ENCODE data around the gene P2RY8. TPM values are rescaled to one million over a fixed set of nuclear protein-coding genes. Genes with fewer than 3 reads are reported as not detected.
"Not testable (repeated sequence)": the region's sequence is repeated elsewhere in the genome, so short reads cannot be mapped to it uniquely, and the experiment has no call there.

P2RY8 gene
- total and polyA plus RNA-seq, 4 experiments from 2014 or later, result 194 to 261 (median 195) TPM

DNA sequence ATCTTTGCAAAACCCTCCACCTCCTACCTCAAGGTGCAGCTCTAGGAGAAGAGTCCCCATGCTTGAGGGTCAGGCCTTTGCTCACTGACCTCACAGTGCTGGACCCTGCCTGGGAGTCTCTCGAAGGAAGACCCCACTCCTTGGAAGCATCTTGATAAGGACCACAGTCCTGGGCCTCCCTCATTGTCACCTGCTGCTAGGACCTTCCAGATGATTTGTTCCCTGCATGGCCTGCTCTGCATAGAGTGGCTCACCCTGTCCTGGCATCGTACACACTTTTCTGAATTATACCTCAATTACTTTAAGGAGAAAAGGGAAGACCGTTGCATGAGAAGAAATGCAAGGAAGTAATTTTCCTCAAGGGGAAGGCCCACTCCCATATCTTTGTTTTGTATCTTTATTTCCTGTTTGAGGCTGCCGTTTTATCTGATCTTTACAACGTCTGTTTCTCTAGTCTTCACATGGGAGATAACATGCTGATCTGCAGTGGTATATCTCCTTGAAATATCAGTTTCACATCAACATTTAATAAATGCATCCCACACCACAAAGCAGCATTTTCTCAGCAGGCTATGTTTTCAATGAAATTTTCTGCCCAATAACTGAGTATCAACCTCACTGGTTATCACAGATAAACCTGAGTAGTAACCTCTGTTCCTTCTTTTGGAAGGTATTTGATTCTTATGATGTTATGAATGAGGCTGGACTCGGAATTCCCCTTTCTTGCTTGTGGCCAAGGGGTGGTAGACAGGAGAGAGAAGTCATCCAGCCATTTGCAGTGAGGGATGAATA, 39.4 kb upstream of the P2RY8 start:
- peaks cover 8 to 21% (median 10%) of the 10 kb centered on the region in 4 donors for H3K4me1 Mint-ChIP-seq
- Histone ChIP-seq H3K27me3 (ENCODE audit: insufficient read depth, low read length) (no peaks in the 10 kb centered on the region), H3K4me3 (ENCODE audit: low read length in 2 of 2) (no peak overlapping the region), H3K9me3 (ENCODE audit: control insufficient read depth in 1 of 2, low read length in 2 of 2) (no peaks in the 10 kb centered on the region), H3K4me1 (ENCODE audit: insufficient read depth, low read length) (peaks cover 69% of the 10 kb centered on the region), H3K27ac (ENCODE audit: low read depth, low read length) (peak overlapping the region; percentile 28), H3K36me3 (ENCODE audit: insufficient read depth, low read length) (no peaks in the 10 kb centered on the region)
- intact Hi-C loops (cut with micrococcal nuclease), result no loop called here
- H3K36me3 Mint-ChIP-seq, result no peaks in the 10 kb centered on the region
- peak; percentile 29 to 63 (median 49) for DNase-seq
- ChIA-PET POLR2A (ENCODE audit: partially characterized antibody) (no interaction called here), CTCF (ENCODE audit: partially characterized antibody) (no interaction called here)
- H3K27ac Mint-ChIP-seq, result no peak overlapping the region
- no peaks in the 10 kb centered on the region for H3K9me3 Mint-ChIP-seq
- no peaks in the 10 kb centered on the region for H3K27me3 Mint-ChIP-seq
- no peak overlapping the region for H3K4me3 Mint-ChIP-seq

GRCh38 chrX:1574181-1574580, 37.2 kb upstream of the P2RY8 start:
- H3K4me3 ChIP-seq (ENCODE audit: low read length in 2 of 2); H3K9me3 ChIP-seq (ENCODE audit: control insufficient read depth in 1 of 2, low read length in 2 of 2); H3K27me3 ChIP-seq (ENCODE audit: insufficient read depth, low read length); CTCF ChIA-PET (ENCODE audit: partially characterized antibody); DNase-seq; POLR2A ChIA-PET (ENCODE audit: partially characterized antibody); H3K27me3 Mint-ChIP-seq; intact Hi-C loops (cut with micrococcal nuclease); H3K36me3 Mint-ChIP-seq; H3K9me3 Mint-ChIP-seq; H3K36me3 ChIP-seq (ENCODE audit: insufficient read depth, low read length); H3K4me3 Mint-ChIP-seq; H3K27ac ChIP-seq (ENCODE audit: low read depth, low read length); H3K27ac Mint-ChIP-seq: not testable (repeated sequence)
- H3K4me1 Mint-ChIP-seq, result peaks cover 14 to 34% (median 20%) of the 10 kb centered on the region in 4 donors
- H3K4me1 ChIP-seq (ENCODE audit: insufficient read depth, low read length), result peaks cover 73% of the 10 kb centered on the region

- Histone ChIP-seq H3K9me3 (ENCODE audit: control insufficient read depth in 1 of 2, low read length in 2 of 2) (no peaks in the 10 kb centered on the region), H3K4me1 (ENCODE audit: insufficient read depth, low read length) (peaks cover 52% of the 10 kb centered on the region), H3K27me3 (ENCODE audit: insufficient read depth, low read length) (no peaks in the 10 kb centered on the region), H3K36me3 (ENCODE audit: insufficient read depth, low read length) (no peaks in the 10 kb centered on the region), H3K27ac (ENCODE audit: low read depth, low read length) (no peak overlapping the region), H3K4me3 (ENCODE audit: low read length in 2 of 2) (no peak overlapping the region)
- intact Hi-C loops (cut with micrococcal nuclease), result no loop called here
- H3K9me3 Mint-ChIP-seq, result peaks cover 0 to 5% (median under 1%) of the 10 kb centered on the region in 8 donors
- no peak for DNase-seq
- H3K36me3 Mint-ChIP-seq, result peaks cover 0 to 3% of the 10 kb centered on the region in 2 donors
- CTCF ChIA-PET (ENCODE audit: partially characterized antibody), result no interaction called here
- H3K27me3 Mint-ChIP-seq, result no peaks in the 10 kb centered on the region
- H3K27ac Mint-ChIP-seq, result peak overlapping the region; percentile 57 to 75 (median 63)
- peaks cover 31 to 68% (median 50%) of the 10 kb centered on the region in 4 donors for H3K4me1 Mint-ChIP-seq
- peak overlapping the region in 7 of 8 donors; percentile 24 to 63 (median 47) for H3K4me3 Mint-ChIP-seq
- POLR2A ChIA-PET (ENCODE audit: partially characterized antibody), result no interaction called here
These were observed 28.0 kb upstream of the P2RY8 start for GRCh38 chrX:1564750-1565683.

DNA sequence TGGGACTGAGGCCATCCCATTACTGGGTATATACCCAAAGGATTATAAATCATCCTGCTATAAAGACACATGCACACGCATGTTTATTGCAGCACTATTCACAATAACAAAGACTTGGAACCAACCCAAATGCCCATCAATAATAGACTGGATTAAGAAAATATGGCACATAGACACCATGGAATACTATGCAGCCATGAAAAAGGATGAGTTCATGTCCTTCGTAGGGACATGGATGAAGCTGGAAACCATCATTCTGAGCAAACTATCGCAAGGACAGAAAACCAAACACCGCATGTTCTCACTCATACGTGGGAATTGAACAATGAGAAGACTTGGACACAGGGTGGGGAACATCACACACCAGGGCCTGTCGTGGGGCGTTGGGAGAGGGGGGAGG, 27.1 kb upstream of the P2RY8 start:
- H3K27ac Mint-ChIP-seq, result peak overlapping the region in 5 of 7 donors; percentile 41 to 72 (median 60)
- H3K9me3 ChIP-seq (ENCODE audit: control insufficient read depth in 1 of 2, low read length in 2 of 2); H3K27ac ChIP-seq (ENCODE audit: low read depth, low read length); H3K36me3 Mint-ChIP-seq; H3K9me3 Mint-ChIP-seq; H3K36me3 ChIP-seq (ENCODE audit: insufficient read depth, low read length); H3K27me3 Mint-ChIP-seq; POLR2A ChIA-PET (ENCODE audit: partially characterized antibody); H3K27me3 ChIP-seq (ENCODE audit: insufficient read depth, low read length); DNase-seq; CTCF ChIA-PET (ENCODE audit: partially characterized antibody); H3K4me3 ChIP-seq (ENCODE audit: low read length in 2 of 2); intact Hi-C loops (cut with micrococcal nuclease): not testable (repeated sequence)
- H3K4me3 Mint-ChIP-seq, result peak overlapping the region in 7 of 8 donors; percentile 17 to 69 (median 59)
- peaks cover 47% of the 10 kb centered on the region for H3K4me1 ChIP-seq (ENCODE audit: insufficient read depth, low read length)
- peaks cover 27 to 69% (median 46%) of the 10 kb centered on the region in 4 donors for H3K4me1 Mint-ChIP-seq

DNA sequence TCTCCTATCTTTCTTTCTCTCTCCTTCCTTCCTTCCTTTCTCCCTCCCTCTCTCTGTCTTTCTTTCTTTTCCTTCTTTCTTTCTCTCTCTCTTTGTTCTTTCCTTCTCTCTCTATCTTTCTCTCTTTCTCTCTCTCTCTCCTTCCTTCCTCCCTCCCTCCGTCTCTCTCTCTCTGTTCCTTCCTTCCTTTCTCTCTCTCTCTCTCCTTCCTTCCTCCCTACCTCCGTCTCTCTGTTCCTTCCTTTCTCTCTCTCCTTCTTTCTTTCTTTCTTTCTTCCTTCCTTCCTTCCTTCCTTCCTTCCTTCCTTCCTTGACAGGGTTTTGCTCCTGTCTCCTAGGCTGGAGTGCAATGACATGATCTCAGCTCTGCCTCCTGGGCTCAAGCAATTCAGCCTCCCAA, 24.2 kb upstream of the P2RY8 start:
- no peak for DNase-seq
- H3K4me1 ChIP-seq (ENCODE audit: insufficient read depth, low read length), result peaks cover 75% of the 10 kb centered on the region
- H3K27ac ChIP-seq (ENCODE audit: low read depth, low read length), result no peak overlapping the region
- H3K27me3 Mint-ChIP-seq, result no peaks in the 10 kb centered on the region
- intact Hi-C loops (cut with micrococcal nuclease), result no loop called here
- peaks cover 0 to 5% (median 1%) of the 10 kb centered on the region in 8 donors for H3K9me3 Mint-ChIP-seq
- CTCF ChIA-PET (ENCODE audit: partially characterized antibody), result no interaction called here
- H3K36me3 Mint-ChIP-seq, result peaks cover 0 to 5% of the 10 kb centered on the region in 2 donors
- H3K4me3 Mint-ChIP-seq, result peak overlapping the region in 4 of 8 donors; percentile 26 to 51 (median 43)
- peak overlapping the region; percentile 59 to 88 (median 86) for H3K27ac Mint-ChIP-seq
- H3K27me3 ChIP-seq (ENCODE audit: insufficient read depth, low read length), result no peaks in the 10 kb centered on the region
- H3K9me3 ChIP-seq (ENCODE audit: control insufficient read depth in 1 of 2, low read length in 2 of 2), result no peaks in the 10 kb centered on the region
- no peak overlapping the region for H3K4me3 ChIP-seq (ENCODE audit: low read length in 2 of 2)
- POLR2A ChIA-PET (ENCODE audit: partially characterized antibody), result no interaction called here
- no peaks in the 10 kb centered on the region for H3K36me3 ChIP-seq (ENCODE audit: insufficient read depth, low read length)
- peaks cover 39 to 82% (median 61%) of the 10 kb centered on the region in 4 donors for H3K4me1 Mint-ChIP-seq

- peaks cover 2 to 15% (median 6%) of the 10 kb centered on the region in 8 donors for H3K9me3 Mint-ChIP-seq
- POLR2A ChIA-PET (ENCODE audit: partially characterized antibody), result no interaction called here
- no peaks in the 10 kb centered on the region for H3K36me3 ChIP-seq (ENCODE audit: insufficient read depth, low read length)
- no peak overlapping the region for H3K27ac ChIP-seq (ENCODE audit: low read depth, low read length)
- peaks cover 5 to 14% of the 10 kb centered on the region in 2 donors for H3K36me3 Mint-ChIP-seq
- intact Hi-C loops (cut with micrococcal nuclease), result no loop called here
- peak overlapping the region in 6 of 7 donors; percentile 0 to 78 (median 66) for H3K27ac Mint-ChIP-seq
- CTCF ChIA-PET (ENCODE audit: partially characterized antibody), result no interaction called here
- H3K4me1 Mint-ChIP-seq, result peaks cover 41 to 81% (median 61%) of the 10 kb centered on the region in 4 donors
- H3K4me3 Mint-ChIP-seq, result no peak overlapping the region
- H3K27me3 Mint-ChIP-seq, result no peaks in the 10 kb centered on the region
- DNase-seq, result no peak
- H3K4me1 ChIP-seq (ENCODE audit: insufficient read depth, low read length), result peaks cover 78% of the 10 kb centered on the region
- no peak overlapping the region for H3K4me3 ChIP-seq (ENCODE audit: low read length in 2 of 2)
- H3K9me3 ChIP-seq (ENCODE audit: control insufficient read depth in 1 of 2, low read length in 2 of 2), result peaks cover 0 to 3% of the 10 kb centered on the region in 2 donors
- no peaks in the 10 kb centered on the region for H3K27me3 ChIP-seq (ENCODE audit: insufficient read depth, low read length)
These were observed 21.9 kb upstream of the P2RY8 start for GRCh38 chrX:1558761-1559468.

Data from CD4-positive, alpha-beta memory T cell (primary cell).